ENCODE results near the gene JAK3.

- TF ChIP-seq CTCF (IDR thresholded peaks at IDR 0.05; ENCODE audit: poor library complexity): no peak
- no peak for TF ChIP-seq EZH2phosphoT487 (IDR thresholded peaks at IDR 0.05; ENCODE audit: low read depth, severe bottlenecking, unreplicated experiment)
- no peak for TF ChIP-seq EZH2 (IDR thresholded peaks at IDR 0.05; ENCODE audit: borderline replicate concordance)
Observed at GRCh38 chr19:17871878-17872250, 24.1 kb upstream of the JAK3 start, which contains the start of gene SLC5A5.
